ENCODE data around the gene ZFP90.

DNA sequence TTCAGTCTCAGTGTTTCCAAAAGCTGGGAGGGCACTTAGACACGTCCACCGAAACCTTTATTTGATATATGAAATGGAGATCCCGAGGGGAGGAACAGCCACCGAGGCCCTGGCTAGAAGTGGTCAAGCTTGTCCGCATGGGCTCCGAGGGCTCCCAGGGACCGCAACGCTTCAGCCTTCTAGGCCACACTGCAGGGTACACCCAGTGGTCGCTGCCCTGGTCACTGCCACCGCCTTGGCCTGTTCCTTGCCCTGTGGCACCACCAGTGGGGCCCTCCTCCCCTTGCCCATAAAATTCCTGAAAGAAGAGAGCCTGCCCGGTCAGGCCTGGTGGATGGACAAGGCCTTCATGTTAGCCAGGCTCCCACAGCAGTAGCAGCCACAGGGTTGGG is 46.9 kb upstream of the ZFP90 start:
- TF ChIP-seq ZBTB12 (CRISPR knock-in tag; IDR thresholded peaks at IDR 0.05) (no peak), FOXK2 (conservative IDR thresholded peaks at IDR 0.05 in 1 of 2, IDR thresholded peaks at IDR 0.05 in 1 of 2; ENCODE audit: low read depth in 2 of 2) (no peak), CTBP1 (IDR thresholded peaks at IDR 0.05; ENCODE audit: borderline replicate concordance) (no peak), ATF7 (IDR thresholded peaks at IDR 0.05) (no peak), ZNF561 (CRISPR knock-in tag; conservative IDR thresholded peaks at IDR 0.05) (no peak), SETDB1 (IDR thresholded peaks at IDR 0.05; ENCODE audit: low read length) (no peak), ZNF23 (CRISPR knock-in tag; IDR thresholded peaks at IDR 0.05) (no peak)
- TF ChIP-seq, protein P1, sequence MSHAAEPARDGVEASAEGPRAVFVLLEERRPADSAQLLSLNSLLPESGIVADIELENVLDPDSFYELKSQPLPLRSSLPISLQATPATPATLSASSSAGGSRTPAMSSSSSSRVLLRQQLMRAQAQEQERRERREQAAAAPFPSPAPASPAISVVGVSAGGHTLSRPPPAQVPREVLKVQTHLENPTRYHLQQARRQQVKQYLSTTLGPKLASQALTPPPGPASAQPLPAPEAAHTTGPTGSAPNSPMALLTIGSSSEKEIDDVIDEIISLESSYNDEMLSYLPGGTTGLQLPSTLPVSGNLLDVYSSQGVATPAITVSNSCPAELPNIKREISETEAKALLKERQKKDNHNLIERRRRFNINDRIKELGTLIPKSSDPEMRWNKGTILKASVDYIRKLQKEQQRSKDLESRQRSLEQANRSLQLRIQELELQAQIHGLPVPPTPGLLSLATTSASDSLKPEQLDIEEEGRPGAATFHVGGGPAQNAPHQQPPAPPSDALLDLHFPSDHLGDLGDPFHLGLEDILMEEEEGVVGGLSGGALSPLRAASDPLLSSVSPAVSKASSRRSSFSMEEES (CRISPR knock-in tag; IDR thresholded peaks at IDR 0.05) = no peak
- TF ChIP-seq, protein P2, sequence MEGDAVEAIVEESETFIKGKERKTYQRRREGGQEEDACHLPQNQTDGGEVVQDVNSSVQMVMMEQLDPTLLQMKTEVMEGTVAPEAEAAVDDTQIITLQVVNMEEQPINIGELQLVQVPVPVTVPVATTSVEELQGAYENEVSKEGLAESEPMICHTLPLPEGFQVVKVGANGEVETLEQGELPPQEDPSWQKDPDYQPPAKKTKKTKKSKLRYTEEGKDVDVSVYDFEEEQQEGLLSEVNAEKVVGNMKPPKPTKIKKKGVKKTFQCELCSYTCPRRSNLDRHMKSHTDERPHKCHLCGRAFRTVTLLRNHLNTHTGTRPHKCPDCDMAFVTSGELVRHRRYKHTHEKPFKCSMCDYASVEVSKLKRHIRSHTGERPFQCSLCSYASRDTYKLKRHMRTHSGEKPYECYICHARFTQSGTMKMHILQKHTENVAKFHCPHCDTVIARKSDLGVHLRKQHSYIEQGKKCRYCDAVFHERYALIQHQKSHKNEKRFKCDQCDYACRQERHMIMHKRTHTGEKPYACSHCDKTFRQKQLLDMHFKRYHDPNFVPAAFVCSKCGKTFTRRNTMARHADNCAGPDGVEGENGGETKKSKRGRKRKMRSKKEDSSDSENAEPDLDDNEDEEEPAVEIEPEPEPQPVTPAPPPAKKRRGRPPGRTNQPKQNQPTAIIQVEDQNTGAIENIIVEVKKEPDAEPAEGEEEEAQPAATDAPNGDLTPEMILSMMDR (IDR thresholded peaks at IDR 0.05 in 2 of 3, conservative IDR thresholded peaks at IDR 0.05 in 1 of 3; ENCODE audit: insufficient read depth in 2 of 3, low read depth in 1 of 3, low read length in 3 of 3) = no peak

All from K562 (cell line).